Measurements from ENCODE around the gene PDGFRA. TPM values are rescaled to one million over a fixed set of nuclear protein-coding genes. Genes with fewer than 3 reads are reported as not detected.

Gene PDGFRA
- total RNA-seq, 1 donor from 2014 or later, result 232 TPM

DNA sequence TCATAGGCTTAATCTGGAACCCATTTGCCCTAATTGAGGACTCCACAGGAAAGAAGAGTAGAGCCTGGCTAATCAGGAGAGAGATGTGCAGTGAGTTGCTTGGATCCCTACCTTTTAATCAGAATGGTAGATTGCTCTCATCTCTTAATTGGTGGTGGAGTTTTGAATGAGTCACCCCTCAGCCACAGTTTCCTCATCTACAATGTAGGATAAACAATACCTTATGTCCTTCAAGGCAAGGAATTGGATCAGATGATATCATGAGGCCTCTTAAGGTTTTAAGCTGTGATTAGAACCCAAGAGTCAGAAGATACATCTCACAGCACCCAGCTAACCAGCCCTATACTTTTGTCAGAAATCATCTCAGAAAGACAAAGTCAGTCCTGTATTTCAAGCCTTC lies 39.1 kb downstream of the PDGFRA start:
- no peak overlapping the region for H3K4me3 Mint-ChIP-seq (ENCODE audit: unreplicated experiment)
- no peaks in the 10 kb centered on the region for H3K9me3 Mint-ChIP-seq (ENCODE audit: unreplicated experiment)
- H3K27ac Mint-ChIP-seq (ENCODE audit: unreplicated experiment), result no peak overlapping the region
- peaks cover 68% of the 10 kb centered on the region for H3K36me3 Mint-ChIP-seq (ENCODE audit: unreplicated experiment)
- H3K27me3 Mint-ChIP-seq (ENCODE audit: unreplicated experiment), result no peaks in the 10 kb centered on the region
- DNase-seq (ENCODE audit: extremely low spot score, unreplicated experiment), result no peak
- H3K4me1 Mint-ChIP-seq (ENCODE audit: unreplicated experiment), result peaks cover 5% of the 10 kb centered on the region
- TF ChIP-seq, protein P1, sequence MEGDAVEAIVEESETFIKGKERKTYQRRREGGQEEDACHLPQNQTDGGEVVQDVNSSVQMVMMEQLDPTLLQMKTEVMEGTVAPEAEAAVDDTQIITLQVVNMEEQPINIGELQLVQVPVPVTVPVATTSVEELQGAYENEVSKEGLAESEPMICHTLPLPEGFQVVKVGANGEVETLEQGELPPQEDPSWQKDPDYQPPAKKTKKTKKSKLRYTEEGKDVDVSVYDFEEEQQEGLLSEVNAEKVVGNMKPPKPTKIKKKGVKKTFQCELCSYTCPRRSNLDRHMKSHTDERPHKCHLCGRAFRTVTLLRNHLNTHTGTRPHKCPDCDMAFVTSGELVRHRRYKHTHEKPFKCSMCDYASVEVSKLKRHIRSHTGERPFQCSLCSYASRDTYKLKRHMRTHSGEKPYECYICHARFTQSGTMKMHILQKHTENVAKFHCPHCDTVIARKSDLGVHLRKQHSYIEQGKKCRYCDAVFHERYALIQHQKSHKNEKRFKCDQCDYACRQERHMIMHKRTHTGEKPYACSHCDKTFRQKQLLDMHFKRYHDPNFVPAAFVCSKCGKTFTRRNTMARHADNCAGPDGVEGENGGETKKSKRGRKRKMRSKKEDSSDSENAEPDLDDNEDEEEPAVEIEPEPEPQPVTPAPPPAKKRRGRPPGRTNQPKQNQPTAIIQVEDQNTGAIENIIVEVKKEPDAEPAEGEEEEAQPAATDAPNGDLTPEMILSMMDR (IDR thresholded peaks at IDR 0.05), result no peak

DNA sequence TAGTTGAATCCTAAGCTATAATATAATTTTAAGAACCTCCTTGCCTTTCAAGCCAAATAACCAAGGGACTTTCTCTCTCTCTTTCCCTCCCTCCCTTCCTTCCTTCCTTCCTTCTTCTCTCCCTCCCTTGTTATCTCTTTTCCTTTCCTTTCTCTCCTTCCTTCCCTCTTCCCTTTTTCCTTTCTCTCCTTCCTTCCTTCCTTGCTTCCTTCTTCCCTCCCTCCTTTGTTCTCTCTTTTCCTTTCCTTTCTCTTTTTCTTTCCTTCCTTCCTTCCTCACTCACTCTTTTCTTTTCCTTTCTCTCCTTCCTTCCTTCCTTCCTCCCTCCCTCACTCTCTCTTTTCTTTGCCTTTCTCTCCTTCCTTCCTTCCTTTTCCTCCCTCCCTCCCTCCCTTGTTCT lies 42.4 kb downstream of the PDGFRA start:
- Mint-ChIP-seq H3K27ac (ENCODE audit: unreplicated experiment) (no peak overlapping the region), H3K36me3 (ENCODE audit: unreplicated experiment) (peaks cover 76% of the 10 kb centered on the region), H3K9me3 (ENCODE audit: unreplicated experiment) (no peaks in the 10 kb centered on the region), H3K4me3 (ENCODE audit: unreplicated experiment) (no peak overlapping the region), H3K27me3 (ENCODE audit: unreplicated experiment) (no peaks in the 10 kb centered on the region), H3K4me1 (ENCODE audit: unreplicated experiment) (peaks cover 24% of the 10 kb centered on the region)
- no peak for DNase-seq (ENCODE audit: extremely low spot score, unreplicated experiment)
- TF ChIP-seq, protein P1 (IDR thresholded peaks at IDR 0.05), result no peak

- H3K4me1 Mint-ChIP-seq (ENCODE audit: unreplicated experiment), result peaks cover 30% of the 10 kb centered on the region
Measured at GRCh38 chr4:54272051-54272450, 43.0 kb downstream of the PDGFRA start.

GRCh38 chr4:54274264-54274663 lies 45.2 kb downstream of the PDGFRA start:
- Mint-ChIP-seq H3K27me3 (ENCODE audit: unreplicated experiment) (no peaks in the 10 kb centered on the region), H3K27ac (ENCODE audit: unreplicated experiment) (peak overlapping the region; percentile 1), H3K4me1 (ENCODE audit: unreplicated experiment) (peaks cover 37% of the 10 kb centered on the region), H3K4me3 (ENCODE audit: unreplicated experiment) (no peak overlapping the region), H3K9me3 (ENCODE audit: unreplicated experiment) (no peaks in the 10 kb centered on the region), H3K36me3 (ENCODE audit: unreplicated experiment) (peaks cover 75% of the 10 kb centered on the region)
- DNase-seq (ENCODE audit: extremely low spot score, unreplicated experiment), result no peak
- TF ChIP-seq, protein P1 (IDR thresholded peaks at IDR 0.05), result no peak

More at GRCh38 chr4:54272051-54272450, 43.0 kb downstream of the PDGFRA start:
- Mint-ChIP-seq H3K36me3 (ENCODE audit: unreplicated experiment) (peaks cover 75% of the 10 kb centered on the region), H3K27ac (ENCODE audit: unreplicated experiment) (peak overlapping the region; percentile 31), H3K9me3 (ENCODE audit: unreplicated experiment) (no peaks in the 10 kb centered on the region), H3K4me3 (ENCODE audit: unreplicated experiment) (no peak overlapping the region), H3K27me3 (ENCODE audit: unreplicated experiment) (no peaks in the 10 kb centered on the region)
- no peak for DNase-seq (ENCODE audit: extremely low spot score, unreplicated experiment)
- TF ChIP-seq, protein P1 (IDR thresholded peaks at IDR 0.05), result no peak

DNA sequence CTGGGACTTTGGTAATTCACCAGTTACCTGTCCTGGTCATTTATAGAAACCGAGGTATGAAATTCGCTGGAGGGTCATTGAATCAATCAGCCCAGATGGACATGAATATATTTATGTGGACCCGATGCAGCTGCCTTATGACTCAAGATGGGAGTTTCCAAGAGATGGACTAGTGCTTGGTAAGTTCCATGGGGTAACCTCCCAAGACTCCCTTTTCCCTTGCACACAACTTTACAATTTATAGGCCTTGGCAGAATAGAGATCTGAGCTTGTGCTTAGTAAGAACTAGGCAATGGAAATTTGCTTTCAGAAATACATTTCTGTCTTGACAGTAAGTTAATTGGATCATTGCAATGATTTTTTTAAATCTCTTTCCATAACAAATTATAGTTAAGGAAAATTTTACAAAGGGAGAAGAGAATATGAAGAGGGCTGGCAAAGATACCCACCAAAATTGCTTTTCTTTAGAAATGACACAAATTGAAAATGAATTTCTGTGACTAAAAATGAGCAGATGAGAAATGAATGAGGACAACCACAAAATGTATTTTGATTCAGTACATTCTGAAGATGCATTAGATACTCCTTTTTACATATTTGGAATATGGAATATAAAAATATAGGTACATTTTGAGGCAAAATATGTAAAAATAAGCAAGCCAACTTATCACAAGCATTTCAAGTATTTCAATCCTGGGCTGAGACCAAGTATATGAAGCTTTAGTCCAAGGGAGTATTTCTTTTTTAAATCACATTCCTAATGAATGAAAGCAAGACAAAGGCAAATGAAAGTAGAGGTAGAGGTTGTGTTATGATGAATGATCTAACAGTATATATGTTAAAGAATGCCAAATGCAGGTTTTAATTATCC lies 45.9 kb downstream of the PDGFRA start:
- TF ChIP-seq, protein P1 (IDR thresholded peaks at IDR 0.05), result no peak
- Mint-ChIP-seq H3K27me3 (ENCODE audit: unreplicated experiment) (no peaks in the 10 kb centered on the region), H3K36me3 (ENCODE audit: unreplicated experiment) (peaks cover 78% of the 10 kb centered on the region), H3K27ac (ENCODE audit: unreplicated experiment) (peak overlapping the region; percentile 0), H3K4me3 (ENCODE audit: unreplicated experiment) (no peak overlapping the region), H3K4me1 (ENCODE audit: unreplicated experiment) (peaks cover 38% of the 10 kb centered on the region), H3K9me3 (ENCODE audit: unreplicated experiment) (no peaks in the 10 kb centered on the region)
- DNase-seq (ENCODE audit: extremely low spot score, unreplicated experiment), result no peak
